ENCODE data around the gene UFD1. TPM values are rescaled to one million over a fixed set of nuclear protein-coding genes. Genes with fewer than 3 reads are reported as not detected.

The UFD1 gene
- total RNA-seq, 1 experiment from 2014 or later, result 57.9 TPM

DNA sequence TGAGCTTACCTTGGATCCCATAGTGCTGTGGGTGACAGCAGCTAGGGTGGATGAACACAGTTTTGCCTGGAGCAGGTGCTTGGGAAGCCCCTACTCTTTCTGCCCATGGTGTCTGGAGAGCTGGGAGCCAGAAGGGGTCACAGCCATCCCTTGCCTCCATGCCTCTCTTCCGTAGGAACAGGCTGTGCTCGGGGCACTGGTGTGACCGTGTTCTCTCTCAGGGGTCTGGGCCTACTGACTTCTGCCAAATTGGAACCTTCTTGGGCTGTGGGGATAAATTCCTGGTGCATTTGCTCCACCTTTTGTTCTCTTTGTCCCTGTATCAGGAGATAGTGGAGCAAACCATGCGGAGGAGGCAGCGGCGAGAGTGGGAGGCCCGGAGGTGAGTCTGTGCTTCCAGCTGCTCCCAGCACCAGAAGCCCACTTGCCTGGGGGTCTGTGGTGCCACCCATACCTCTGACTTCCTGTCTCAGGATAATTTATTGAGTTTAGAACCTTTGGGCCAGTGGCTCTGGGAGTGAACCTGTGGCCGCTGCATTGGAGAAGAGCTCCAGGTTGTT lies 15.1 kb upstream of the UFD1 start:
- no peak for TF ChIP-seq ZNF138 (CRISPR knock-in tag; conservative IDR thresholded peaks at IDR 0.05)
- no peak for TF ChIP-seq SMAD4 (CRISPR knock-in tag; IDR thresholded peaks at IDR 0.05)
- no peak for TF ChIP-seq TCF7 (CRISPR knock-in tag; IDR thresholded peaks at IDR 0.05; ENCODE audit: low read depth)
- no peak for TF ChIP-seq NR1H2 (CRISPR knock-in tag; IDR thresholded peaks at IDR 0.05)
- TF ChIP-seq HMGA2 (CRISPR knock-in tag; IDR thresholded peaks at IDR 0.05), result no peak
- TF ChIP-seq, protein P1, sequence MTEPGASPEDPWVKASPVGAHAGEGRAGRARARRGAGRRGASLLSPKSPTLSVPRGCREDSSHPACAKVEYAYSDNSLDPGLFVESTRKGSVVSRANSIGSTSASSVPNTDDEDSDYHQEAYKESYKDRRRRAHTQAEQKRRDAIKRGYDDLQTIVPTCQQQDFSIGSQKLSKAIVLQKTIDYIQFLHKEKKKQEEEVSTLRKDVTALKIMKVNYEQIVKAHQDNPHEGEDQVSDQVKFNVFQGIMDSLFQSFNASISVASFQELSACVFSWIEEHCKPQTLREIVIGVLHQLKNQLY (CRISPR knock-in tag; IDR thresholded peaks at IDR 0.05), result no peak
- no peak for TF ChIP-seq GRHL2 (CRISPR knock-in tag; IDR thresholded peaks at IDR 0.05; ENCODE audit: insufficient replicate concordance, severe bottlenecking)
- TF ChIP-seq, protein P2, sequence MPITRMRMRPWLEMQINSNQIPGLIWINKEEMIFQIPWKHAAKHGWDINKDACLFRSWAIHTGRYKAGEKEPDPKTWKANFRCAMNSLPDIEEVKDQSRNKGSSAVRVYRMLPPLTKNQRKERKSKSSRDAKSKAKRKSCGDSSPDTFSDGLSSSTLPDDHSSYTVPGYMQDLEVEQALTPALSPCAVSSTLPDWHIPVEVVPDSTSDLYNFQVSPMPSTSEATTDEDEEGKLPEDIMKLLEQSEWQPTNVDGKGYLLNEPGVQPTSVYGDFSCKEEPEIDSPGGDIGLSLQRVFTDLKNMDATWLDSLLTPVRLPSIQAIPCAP (CRISPR knock-in tag; IDR thresholded peaks at IDR 0.05), result no peak
- TF ChIP-seq, protein P3, sequence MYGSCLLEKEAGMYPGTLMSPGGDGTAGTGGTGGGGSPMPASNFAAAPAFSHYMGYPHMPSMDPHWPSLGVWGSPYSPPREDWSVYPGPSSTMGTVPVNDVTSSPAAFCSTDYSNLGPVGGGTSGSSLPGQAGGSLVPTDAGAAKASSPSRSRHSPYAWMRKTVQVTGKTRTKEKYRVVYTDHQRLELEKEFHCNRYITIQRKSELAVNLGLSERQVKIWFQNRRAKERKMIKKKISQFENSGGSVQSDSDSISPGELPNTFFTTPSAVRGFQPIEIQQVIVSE (CRISPR knock-in tag; IDR thresholded peaks at IDR 0.05; ENCODE audit: borderline replicate concordance), result no peak
- no peak for TF ChIP-seq PRRX2 (CRISPR knock-in tag; IDR thresholded peaks at IDR 0.05)
- TF ChIP-seq ZNF396 (CRISPR knock-in tag; IDR thresholded peaks at IDR 0.05; ENCODE audit: borderline replicate concordance), result no peak
- TF ChIP-seq, protein P4, sequence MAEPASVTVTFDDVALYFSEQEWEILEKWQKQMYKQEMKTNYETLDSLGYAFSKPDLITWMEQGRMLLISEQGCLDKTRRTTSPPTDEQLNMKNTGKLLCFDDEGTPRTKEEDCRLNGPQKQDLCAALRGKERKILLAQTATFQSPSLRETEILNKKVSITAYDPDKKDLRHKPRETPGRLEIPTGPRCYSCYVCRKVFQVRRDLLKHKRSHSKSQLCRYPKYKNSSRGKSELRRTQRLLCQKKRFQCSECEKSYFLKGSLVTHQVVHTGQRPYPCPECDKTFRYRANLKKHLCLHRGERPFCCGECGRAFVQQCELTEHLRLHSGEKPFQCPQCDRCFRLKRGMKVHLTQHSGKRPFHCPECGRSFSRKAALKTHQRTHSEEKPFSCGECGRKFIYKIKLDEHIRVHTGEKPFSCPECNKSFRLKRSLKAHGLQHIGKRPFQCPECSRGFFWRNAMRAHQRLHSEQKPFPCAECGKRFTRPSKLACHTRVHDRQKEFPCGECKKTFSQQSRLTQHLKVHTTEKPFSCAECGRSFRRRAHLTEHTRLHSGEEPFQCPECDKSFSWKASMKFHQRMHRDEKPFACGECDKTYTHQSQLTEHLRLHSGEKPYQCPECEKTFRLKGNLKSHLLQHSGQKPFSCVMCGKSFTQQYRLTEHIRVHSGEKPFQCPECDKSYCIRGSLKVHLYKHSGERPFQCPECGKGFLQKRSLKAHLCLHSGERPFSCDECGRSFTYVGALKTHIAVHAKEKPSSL (CRISPR knock-in tag; conservative IDR thresholded peaks at IDR 0.05), result no peak
- TF ChIP-seq, protein P5, sequence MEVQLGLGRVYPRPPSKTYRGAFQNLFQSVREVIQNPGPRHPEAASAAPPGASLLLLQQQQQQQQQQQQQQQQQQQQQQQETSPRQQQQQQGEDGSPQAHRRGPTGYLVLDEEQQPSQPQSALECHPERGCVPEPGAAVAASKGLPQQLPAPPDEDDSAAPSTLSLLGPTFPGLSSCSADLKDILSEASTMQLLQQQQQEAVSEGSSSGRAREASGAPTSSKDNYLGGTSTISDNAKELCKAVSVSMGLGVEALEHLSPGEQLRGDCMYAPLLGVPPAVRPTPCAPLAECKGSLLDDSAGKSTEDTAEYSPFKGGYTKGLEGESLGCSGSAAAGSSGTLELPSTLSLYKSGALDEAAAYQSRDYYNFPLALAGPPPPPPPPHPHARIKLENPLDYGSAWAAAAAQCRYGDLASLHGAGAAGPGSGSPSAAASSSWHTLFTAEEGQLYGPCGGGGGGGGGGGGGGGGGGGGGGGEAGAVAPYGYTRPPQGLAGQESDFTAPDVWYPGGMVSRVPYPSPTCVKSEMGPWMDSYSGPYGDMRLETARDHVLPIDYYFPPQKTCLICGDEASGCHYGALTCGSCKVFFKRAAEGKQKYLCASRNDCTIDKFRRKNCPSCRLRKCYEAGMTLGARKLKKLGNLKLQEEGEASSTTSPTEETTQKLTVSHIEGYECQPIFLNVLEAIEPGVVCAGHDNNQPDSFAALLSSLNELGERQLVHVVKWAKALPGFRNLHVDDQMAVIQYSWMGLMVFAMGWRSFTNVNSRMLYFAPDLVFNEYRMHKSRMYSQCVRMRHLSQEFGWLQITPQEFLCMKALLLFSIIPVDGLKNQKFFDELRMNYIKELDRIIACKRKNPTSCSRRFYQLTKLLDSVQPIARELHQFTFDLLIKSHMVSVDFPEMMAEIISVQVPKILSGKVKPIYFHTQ (CRISPR knock-in tag; IDR thresholded peaks at IDR 0.05), result no peak
- TF ChIP-seq, protein P6, sequence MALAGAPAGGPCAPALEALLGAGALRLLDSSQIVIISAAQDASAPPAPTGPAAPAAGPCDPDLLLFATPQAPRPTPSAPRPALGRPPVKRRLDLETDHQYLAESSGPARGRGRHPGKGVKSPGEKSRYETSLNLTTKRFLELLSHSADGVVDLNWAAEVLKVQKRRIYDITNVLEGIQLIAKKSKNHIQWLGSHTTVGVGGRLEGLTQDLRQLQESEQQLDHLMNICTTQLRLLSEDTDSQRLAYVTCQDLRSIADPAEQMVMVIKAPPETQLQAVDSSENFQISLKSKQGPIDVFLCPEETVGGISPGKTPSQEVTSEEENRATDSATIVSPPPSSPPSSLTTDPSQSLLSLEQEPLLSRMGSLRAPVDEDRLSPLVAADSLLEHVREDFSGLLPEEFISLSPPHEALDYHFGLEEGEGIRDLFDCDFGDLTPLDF (CRISPR knock-in tag; IDR thresholded peaks at IDR 0.05), result no peak
- no peak for TF ChIP-seq IRF2 (CRISPR knock-in tag; IDR thresholded peaks at IDR 0.05; ENCODE audit: borderline replicate concordance, low read depth)
- TF ChIP-seq, protein P7, sequence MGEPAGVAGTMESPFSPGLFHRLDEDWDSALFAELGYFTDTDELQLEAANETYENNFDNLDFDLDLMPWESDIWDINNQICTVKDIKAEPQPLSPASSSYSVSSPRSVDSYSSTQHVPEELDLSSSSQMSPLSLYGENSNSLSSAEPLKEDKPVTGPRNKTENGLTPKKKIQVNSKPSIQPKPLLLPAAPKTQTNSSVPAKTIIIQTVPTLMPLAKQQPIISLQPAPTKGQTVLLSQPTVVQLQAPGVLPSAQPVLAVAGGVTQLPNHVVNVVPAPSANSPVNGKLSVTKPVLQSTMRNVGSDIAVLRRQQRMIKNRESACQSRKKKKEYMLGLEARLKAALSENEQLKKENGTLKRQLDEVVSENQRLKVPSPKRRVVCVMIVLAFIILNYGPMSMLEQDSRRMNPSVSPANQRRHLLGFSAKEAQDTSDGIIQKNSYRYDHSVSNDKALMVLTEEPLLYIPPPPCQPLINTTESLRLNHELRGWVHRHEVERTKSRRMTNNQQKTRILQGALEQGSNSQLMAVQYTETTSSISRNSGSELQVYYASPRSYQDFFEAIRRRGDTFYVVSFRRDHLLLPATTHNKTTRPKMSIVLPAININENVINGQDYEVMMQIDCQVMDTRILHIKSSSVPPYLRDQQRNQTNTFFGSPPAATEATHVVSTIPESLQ (CRISPR knock-in tag; IDR thresholded peaks at IDR 0.05), result no peak
- TF ChIP-seq KAT7 (CRISPR knock-in tag; IDR thresholded peaks at IDR 0.05; ENCODE audit: borderline replicate concordance), result no peak
- TF ChIP-seq, protein P8, sequence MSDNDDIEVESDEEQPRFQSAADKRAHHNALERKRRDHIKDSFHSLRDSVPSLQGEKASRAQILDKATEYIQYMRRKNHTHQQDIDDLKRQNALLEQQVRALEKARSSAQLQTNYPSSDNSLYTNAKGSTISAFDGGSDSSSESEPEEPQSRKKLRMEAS (CRISPR knock-in tag; IDR thresholded peaks at IDR 0.05), result no peak
- ChIA-PET POLR2A (no interaction called here), CTCF (interaction anchor here (0.5 to 3.4 kb wide), 3 partner anchors 14 to 390 kb away, joined by 3 to 39 read pairs (median 3); partner anchors contain the start of gene CDC45)
- H3K27ac Mint-ChIP-seq, result no peak overlapping the region
- no peak overlapping the region for H3K4me3 Mint-ChIP-seq
- no peaks in the 10 kb centered on the region for H3K27me3 Mint-ChIP-seq (ENCODE audit: low read depth)
- no peaks in the 10 kb centered on the region for H3K4me1 Mint-ChIP-seq
- peaks cover 35% of the 10 kb centered on the region for H3K36me3 Mint-ChIP-seq
- DNase-seq (ENCODE audit: low spot score), result no peak
- ATAC-seq, result no peak
- H3K9me3 Mint-ChIP-seq, result no peaks in the 10 kb centered on the region
